LNCaP clone FGC (cell line): ENCODE data around the gene ATP5PO.
A peak's percentile ranks its signal among the peaks of the same experiment; 100 is the strongest.

Experiments used
- DNase-seq: peaks from one replicate; pipeline ENCODE4 v3.0.0-alpha.2; 2011; ENCODE audit warnings: low read depth
- H3K4me3 ChIP-seq: 2 replicates; pipeline ENCODE4 v1.5.1; 2011; ENCODE audit warnings: mild to moderate bottlenecking, low read depth, low read length, control low read depth
- CTCF ChIP-seq: IDR thresholded peaks from 2 replicates; pipeline ENCODE4 v1.5.1; 2012; ENCODE audit warnings: mild to moderate bottlenecking; ENCODE audit not compliant: control insufficient read depth, insufficient read depth; ENCODE audit errors: extremely low read depth

ATP5PO gene

DNA sequence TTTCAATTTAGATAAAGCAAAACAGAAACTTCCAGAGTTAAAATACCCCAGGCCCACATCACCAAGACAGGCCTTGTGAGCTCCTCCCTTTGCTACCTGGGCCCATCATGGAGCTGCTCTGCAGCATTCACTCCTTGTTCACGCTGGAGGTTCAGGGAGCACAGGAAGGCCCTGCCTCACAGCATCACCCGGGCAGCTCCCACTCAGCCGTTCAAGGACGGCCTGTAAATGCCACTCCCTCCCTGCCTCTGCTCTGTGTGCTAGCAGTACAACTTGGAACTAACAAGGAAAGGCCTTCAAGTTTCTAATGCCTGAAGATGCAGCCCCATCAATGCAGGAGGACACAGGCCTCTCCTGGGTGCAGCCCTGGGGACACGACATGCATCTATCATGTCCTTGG, 11.6 kb downstream of the ATP5PO start:
- no peak for DNase-seq
- no peak for TF ChIP-seq CTCF
- no peak overlapping the region for H3K4me3 ChIP-seq

DNA sequence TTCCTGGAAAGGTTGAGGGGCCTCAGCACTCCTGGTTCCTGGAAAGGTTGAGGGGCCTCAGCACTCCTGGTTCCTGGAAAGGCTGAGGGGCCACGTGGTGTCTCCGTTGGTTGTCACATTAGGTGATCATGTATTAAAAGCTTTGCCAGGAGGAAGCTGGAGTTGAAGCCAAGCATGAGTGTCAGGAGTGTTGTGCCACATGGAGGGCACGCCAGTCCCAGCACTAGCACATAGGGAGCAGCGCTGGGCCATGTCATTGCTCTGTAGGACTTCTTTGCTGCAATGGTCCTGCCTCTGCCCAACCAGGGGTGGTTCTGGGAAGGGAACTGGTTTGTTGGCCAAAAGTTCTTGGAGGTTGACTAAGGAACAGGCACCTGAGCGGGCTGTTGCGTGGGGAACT, 13.3 kb downstream of the ATP5PO start:
- DNase-seq, result no peak
- TF ChIP-seq CTCF, result no peak
- H3K4me3 ChIP-seq, result no peak overlapping the region

- peak; percentile 31 for DNase-seq
- TF ChIP-seq CTCF, result peak; percentile 67
- H3K4me3 ChIP-seq, result no peak overlapping the region
Measured at GRCh38 chr21:33901412-33902288, 14.0 kb downstream of the ATP5PO start.

- DNase-seq, result no peak
- no peak for TF ChIP-seq CTCF
- no peak overlapping the region for H3K4me3 ChIP-seq
Measured at GRCh38 chr21:33899199-33899598, 16.4 kb downstream of the ATP5PO start.

- TF ChIP-seq CTCF, result no peak
- DNase-seq, result no peak
- no peak overlapping the region for H3K4me3 ChIP-seq
Measured at GRCh38 chr21:33898586-33898985, 17.0 kb downstream of the ATP5PO start.

- no peak for TF ChIP-seq CTCF
- DNase-seq, result no peak
Measured at GRCh38 chr21:33897739-33898138, 17.9 kb downstream of the ATP5PO start.

GRCh38 chr21:33897098-33897497, 18.5 kb downstream of the ATP5PO start:
- no peak overlapping the region for H3K4me3 ChIP-seq
- DNase-seq, result no peak
- TF ChIP-seq CTCF, result no peak

More at GRCh38 chr21:33897739-33898138, 17.9 kb downstream of the ATP5PO start:
- H3K4me3 ChIP-seq, result no peak overlapping the region
